ENCODE measurements around the gene GPR143. TPM values are rescaled to one million over a fixed set of nuclear protein-coding genes. Genes with fewer than 3 reads are reported as not detected.

Gene GPR143
- total RNA-seq, 3 donors from 2014 or later (not counting 1 experiment from before 2014, with no cell fraction given) = not detected

DNA sequence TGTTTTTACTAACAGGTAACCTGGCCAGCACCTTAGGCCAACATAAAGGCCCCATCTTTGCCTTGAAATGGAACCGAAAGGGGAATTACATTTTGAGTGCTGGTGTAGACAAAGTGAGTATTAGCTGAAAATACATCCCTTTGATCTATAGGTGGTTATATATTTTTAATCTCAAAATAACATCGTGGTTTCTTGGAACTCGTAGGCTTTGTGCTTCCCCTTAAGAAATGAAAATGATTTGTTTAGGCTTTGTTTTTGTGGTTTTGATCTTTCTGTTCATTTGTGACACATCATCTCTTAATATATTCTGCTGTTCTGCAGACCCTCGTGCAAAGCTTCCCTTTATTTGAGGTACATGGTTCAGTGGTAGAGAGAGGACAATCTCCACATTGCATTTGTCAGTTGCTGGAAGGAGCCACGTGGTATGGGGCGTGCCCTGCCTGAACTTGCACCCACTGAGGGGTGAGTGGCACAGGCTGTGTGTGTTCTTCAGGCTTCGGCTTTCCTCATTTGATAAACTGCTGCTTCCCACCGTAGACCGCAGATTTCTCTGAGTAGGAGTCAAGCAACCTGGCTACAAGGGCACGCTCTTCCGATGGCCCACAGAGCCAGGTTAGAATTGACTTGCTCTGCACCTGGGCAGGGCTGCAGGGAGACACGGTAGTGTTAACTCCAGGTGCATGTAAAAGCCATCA, 72.2 kb downstream of the GPR143 start:
- Mint-ChIP-seq H3K4me3 (no peak overlapping the region), H3K27me3 (ENCODE audit: low read depth in 2 of 2) (no peaks in the 10 kb centered on the region), H3K4me1 (no peaks in the 10 kb centered on the region), H3K36me3 (no peaks in the 10 kb centered on the region), H3K27ac (no peak overlapping the region), H3K9me3 (no peaks in the 10 kb centered on the region)
- no peak overlapping the region for H3K4me3 ChIP-seq (ENCODE audit: low read length)
- H3K4me1 ChIP-seq (ENCODE audit: control insufficient read depth, insufficient read depth, low read length) = no peaks in the 10 kb centered on the region
- H3K36me3 ChIP-seq (ENCODE audit: control insufficient read depth, insufficient read depth, low read length) = peaks cover 28% of the 10 kb centered on the region
- TF ChIP-seq, protein P1, sequence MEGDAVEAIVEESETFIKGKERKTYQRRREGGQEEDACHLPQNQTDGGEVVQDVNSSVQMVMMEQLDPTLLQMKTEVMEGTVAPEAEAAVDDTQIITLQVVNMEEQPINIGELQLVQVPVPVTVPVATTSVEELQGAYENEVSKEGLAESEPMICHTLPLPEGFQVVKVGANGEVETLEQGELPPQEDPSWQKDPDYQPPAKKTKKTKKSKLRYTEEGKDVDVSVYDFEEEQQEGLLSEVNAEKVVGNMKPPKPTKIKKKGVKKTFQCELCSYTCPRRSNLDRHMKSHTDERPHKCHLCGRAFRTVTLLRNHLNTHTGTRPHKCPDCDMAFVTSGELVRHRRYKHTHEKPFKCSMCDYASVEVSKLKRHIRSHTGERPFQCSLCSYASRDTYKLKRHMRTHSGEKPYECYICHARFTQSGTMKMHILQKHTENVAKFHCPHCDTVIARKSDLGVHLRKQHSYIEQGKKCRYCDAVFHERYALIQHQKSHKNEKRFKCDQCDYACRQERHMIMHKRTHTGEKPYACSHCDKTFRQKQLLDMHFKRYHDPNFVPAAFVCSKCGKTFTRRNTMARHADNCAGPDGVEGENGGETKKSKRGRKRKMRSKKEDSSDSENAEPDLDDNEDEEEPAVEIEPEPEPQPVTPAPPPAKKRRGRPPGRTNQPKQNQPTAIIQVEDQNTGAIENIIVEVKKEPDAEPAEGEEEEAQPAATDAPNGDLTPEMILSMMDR (IDR thresholded peaks at IDR 0.05) = no peak
- no peak overlapping the region for H3K27ac ChIP-seq (ENCODE audit: low read length)
- ATAC-seq (no peak), DNase-seq (no peak)
- no peaks in the 10 kb centered on the region for H3K9me3 ChIP-seq (ENCODE audit: control insufficient read depth, insufficient read depth, low read length)
- WGBS (ENCODE audit: insufficient coverage) = 80% methylated on average over 8 of the region's 12 CpGs
- intact Hi-C loops (cut with micrococcal nuclease) = no loop called here
- no peaks in the 10 kb centered on the region for H3K27me3 ChIP-seq (ENCODE audit: control insufficient read depth, insufficient read depth, low read length)

DNA sequence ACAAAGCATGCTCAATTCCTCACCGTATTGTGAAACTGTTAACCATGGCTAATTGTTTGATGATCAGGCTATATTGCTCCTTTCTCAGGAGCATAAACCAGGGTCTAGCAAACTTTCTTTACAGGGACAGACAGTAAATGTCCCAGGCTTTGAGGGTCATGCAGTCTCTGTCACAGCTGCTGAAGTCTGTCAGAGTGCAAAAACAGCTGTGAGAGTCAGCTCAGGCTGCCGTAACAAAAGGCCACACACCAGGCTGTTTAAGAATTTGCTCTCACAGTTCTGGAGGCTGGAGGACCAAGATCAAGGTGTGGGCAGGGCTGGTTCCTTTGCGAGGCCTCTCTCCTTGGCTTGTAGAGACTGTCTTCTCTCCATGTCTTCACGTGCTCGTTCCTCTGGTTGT, 75.6 kb downstream of the GPR143 start:
- Mint-ChIP-seq H3K27ac (no peak overlapping the region), H3K4me1 (no peaks in the 10 kb centered on the region), H3K9me3 (no peaks in the 10 kb centered on the region), H3K27me3 (ENCODE audit: low read depth in 2 of 2) (no peaks in the 10 kb centered on the region), H3K4me3 (no peak overlapping the region), H3K36me3 (peaks cover 11% of the 10 kb centered on the region)
- no peaks in the 10 kb centered on the region for H3K9me3 ChIP-seq (ENCODE audit: control insufficient read depth, insufficient read depth, low read length)
- ATAC-seq (no peak), DNase-seq (no peak)
- H3K27me3 ChIP-seq (ENCODE audit: control insufficient read depth, insufficient read depth, low read length) = no peaks in the 10 kb centered on the region
- TF ChIP-seq, protein P1 (IDR thresholded peaks at IDR 0.05) = no peak
- 99% methylated on average over 5 of the region's 5 CpGs for WGBS (ENCODE audit: insufficient coverage)
- no peaks in the 10 kb centered on the region for H3K4me1 ChIP-seq (ENCODE audit: control insufficient read depth, insufficient read depth, low read length)
- peaks cover 25% of the 10 kb centered on the region for H3K36me3 ChIP-seq (ENCODE audit: control insufficient read depth, insufficient read depth, low read length)
- H3K4me3 ChIP-seq (ENCODE audit: low read length) = no peak overlapping the region
- H3K27ac ChIP-seq (ENCODE audit: low read length) = no peak overlapping the region
- intact Hi-C loops (cut with micrococcal nuclease) = no loop called here

DNA sequence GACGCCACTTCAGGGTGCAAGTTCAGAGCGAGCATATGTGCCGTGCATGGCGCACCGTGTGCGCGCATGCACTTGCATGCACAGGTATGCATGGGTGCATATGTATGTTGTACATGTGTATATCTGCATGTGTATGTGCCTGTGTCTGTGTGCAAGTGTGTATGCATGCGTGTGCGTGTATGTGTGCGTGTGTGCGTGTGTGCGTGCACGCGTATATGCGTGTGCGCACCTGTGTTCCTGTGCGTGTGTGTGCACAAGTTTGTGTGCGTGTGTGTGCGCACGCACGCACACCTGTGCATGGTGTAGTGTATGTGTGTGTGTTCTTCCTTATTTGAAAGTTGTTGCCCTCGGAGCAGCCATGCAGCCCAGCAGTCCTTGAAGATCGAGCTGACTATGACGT, 76.8 kb downstream of the GPR143 start:
- DNase-seq = no peak

More for the DNA sequence above, 76.8 kb downstream of the GPR143 start:
- Mint-ChIP-seq H3K36me3 (peaks cover 11% of the 10 kb centered on the region), H3K4me3 (no peak overlapping the region), H3K27ac (no peak overlapping the region), H3K9me3 (no peaks in the 10 kb centered on the region), H3K27me3 (ENCODE audit: low read depth in 2 of 2) (no peaks in the 10 kb centered on the region), H3K4me1 (no peaks in the 10 kb centered on the region)
- no peak overlapping the region for H3K4me3 ChIP-seq (ENCODE audit: low read length)
- ATAC-seq = no peak
- WGBS (ENCODE audit: insufficient coverage) = 97% methylated on average over 24 of the region's 24 CpGs
- intact Hi-C loops (cut with micrococcal nuclease) = no loop called here
- H3K36me3 ChIP-seq (ENCODE audit: control insufficient read depth, insufficient read depth, low read length) = peaks cover 25% of the 10 kb centered on the region
- no peak overlapping the region for H3K27ac ChIP-seq (ENCODE audit: low read length)
- TF ChIP-seq, protein P1 (IDR thresholded peaks at IDR 0.05) = no peak
- H3K4me1 ChIP-seq (ENCODE audit: control insufficient read depth, insufficient read depth, low read length) = no peaks in the 10 kb centered on the region
- no peaks in the 10 kb centered on the region for H3K27me3 ChIP-seq (ENCODE audit: control insufficient read depth, insufficient read depth, low read length)
- H3K9me3 ChIP-seq (ENCODE audit: control insufficient read depth, insufficient read depth, low read length) = no peaks in the 10 kb centered on the region
